Epithelial cell of prostate (primary cell): ENCODE measurements around the gene AUP1.

Source experiments
- DNase-seq: peaks from one replicate; pipeline ENCODE4 v3.0.0-alpha.2; 2011; ENCODE audit warnings: low read depth, low spot score
- H3K27ac ChIP-seq: fragments of 450-650 bp; 2 replicates; pipeline ENCODE4 v1.5.1; 2017; ENCODE audit warnings: mild to moderate bottlenecking

The AUP1 gene

DNA sequence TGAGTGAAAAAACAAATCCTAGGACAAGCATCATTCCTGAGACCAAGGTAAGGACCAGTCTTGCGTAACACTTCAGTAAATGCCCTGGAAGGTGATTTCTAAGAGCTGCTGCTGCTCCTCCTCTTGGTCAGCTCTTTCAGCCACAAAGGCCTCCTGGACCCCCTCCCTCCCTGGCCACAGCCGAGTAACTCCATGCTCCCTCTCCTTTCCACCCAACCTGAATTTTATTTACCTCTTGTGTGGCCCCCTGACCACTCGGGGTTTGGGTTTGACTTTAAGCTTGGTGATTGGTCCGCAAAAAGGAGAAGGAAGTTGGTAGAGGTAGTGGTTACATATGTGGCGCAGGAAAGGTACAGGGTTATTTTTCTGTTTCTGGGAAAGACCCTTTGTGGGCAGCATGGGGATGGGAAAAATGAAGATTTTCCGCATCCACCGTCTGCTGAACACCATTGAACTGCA lies 9.4 kb upstream of the AUP1 start:
- DNase-seq, result no peak
- H3K27ac ChIP-seq, result no peak overlapping the region

DNA sequence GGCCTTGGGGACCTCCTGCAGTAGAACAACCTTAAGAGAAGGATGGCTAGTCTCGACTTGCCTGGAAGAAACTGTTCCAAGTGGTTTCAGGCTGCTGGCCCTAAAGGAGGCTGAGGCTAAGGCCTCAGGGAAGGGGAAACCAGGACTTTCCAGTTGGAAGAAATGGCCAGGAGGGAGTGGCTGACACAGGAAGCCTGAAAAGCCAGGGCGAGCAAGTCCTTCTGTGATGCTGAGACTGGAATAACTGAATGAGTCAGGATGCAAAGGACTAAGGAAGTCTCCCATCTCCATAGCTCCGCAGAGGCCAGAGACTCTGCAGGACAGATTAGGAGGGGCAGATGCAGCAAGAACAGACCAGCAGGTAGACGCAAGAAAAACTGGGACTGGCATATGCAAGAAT lies 7.6 kb upstream of the AUP1 start:
- no peak for DNase-seq
- H3K27ac ChIP-seq, result no peak overlapping the region

DNA sequence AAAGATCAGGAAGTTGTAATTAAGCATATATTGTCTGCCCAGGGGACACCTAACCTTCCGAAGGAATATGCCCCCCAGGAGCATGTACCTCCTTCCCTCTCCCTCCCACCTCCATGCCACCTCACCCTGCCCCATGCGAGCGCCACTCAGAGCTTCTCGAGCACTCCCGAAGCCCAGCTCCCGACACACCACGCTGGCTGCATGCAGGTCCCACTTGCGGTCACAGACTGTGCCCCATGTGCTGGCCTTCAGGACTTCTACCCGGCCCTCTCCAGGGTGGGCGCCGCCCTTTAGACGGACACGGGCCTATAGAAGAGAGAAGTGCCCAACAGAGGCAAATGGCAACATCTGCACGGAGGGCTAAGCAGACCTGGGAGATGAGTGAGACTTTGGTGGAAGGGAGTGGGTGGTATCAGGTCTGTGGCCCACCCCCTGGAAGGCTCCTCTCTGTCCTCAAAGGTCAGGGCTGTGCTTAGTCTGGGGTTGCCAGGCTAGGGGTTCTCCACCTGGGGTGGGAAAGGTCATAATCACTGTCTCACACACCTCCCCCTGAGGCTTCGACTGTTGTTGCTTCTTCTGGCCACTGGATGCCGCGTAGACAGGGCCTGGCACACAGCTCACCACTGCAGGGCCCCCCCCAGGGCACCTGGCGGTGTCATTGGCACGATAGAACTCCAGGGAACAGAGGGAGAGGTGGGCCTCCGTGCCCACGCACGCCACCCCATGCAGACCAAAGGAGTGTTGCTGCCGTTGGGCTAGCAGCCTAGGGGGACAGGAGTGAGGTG lies 6.9 kb upstream of the AUP1 start:
- no peak overlapping the region for H3K27ac ChIP-seq
- no peak for DNase-seq

DNA sequence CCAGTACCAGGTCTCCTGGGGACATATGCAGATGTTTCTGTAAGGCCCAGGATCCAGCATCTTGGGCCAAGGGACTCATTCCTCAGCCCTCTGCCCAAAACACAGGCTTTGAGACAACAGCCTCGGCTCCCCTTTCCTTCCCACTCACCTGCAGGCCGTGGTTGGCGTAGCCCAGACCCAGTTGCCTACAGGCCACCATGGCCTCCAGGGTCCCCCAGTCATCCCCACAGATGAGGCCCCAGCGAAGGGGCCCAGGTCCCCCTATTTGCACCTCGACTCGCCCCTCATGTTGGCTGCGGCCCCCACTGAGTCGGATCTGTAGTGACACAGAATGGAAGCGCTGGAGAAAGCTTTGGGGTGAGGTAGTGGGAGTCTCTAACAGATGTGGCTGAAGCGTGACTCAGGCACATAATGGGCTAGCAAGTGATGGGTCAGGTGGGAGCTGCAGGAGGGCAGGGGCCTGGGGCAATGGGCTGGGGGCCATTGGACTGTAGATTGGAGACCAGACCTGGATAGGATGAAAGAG lies 6.0 kb upstream of the AUP1 start:
- DNase-seq, result no peak
- H3K27ac ChIP-seq, result no peak overlapping the region

DNA sequence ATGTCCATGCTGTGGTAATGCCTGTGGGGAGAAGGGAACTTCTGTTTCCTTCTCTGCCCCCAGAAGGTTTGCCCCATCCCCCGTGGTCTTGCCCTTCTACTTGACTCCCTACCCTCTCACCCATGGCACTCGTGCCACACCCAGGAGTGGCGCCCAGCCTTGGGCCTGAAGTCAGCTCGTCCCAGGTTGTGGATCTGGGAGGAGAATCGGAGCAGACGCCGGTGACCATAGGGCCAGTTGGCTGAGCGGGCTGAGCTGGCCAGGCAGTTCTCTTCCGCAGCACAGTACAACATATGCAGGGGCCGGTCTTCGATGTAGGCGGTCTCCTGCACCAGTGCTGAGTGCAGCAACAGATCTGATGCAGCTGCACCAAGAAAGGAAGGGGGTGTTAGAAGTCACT lies 4.9 kb upstream of the AUP1 start:
- DNase-seq, result no peak
- H3K27ac ChIP-seq, result no peak overlapping the region

DNA sequence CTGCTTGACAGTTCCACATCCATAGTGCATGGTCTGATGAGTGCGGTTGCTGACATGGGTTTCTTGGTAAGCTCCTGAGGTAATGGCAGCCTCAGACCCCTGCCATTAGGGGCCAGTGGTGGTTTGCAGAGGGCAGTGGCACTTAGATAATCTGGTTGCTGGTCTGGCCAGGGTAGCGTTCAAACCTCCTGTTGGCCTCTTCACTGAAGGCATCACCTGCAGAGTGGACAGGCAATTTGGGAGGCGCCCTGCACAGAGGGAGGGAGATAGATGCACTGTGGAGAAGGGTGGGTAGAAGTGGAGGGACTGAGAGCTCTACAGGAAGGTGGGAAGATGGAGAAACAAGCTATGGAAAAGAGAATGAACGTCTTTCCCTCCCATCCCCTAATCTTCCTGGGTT lies 4.0 kb upstream of the AUP1 start:
- no peak for DNase-seq
- H3K27ac ChIP-seq, result no peak overlapping the region

DNA sequence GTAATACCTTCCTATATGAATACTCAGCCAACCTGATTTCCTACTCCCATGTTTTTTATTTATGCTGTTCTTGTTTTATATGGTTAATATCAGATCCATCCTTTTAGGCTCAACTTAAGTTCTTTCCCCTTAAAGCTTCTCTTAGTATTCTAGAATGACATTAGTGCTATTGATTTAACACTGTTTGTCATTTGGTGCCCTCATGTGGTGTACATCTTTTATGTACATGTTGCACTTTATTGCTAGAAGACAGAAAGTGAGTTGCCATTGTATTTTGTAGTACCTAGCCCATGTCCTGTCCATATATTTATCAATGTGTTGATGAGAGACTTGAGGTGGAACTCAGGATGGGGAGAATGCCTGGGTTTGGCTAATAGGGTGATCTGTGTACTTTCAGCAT lies 2.7 kb upstream of the AUP1 start:
- no peak for DNase-seq

DNA sequence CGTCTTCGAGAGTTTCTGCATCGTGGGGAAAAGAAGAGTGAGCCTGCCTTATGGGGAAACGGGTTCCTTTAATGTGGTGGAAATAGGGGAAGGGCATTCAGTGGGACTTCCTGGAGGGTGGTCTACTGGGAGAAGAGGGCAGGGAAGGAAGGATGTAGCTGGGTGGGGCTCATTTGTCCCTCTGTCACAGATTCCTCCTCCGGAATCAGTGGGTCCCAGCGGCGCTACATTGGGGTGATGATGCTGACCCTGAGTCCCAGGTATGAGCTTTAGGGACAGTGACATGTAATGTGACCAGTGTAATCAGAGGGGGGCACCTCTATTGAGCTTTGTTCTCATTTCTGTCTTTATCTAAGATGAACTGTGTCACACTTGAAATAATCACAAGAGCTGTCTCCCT lies 2.2 kb upstream of the AUP1 start:
- no peak for DNase-seq
- no peak overlapping the region for H3K27ac ChIP-seq

More for the DNA sequence above, 2.7 kb upstream of the AUP1 start:
- H3K27ac ChIP-seq, result no peak overlapping the region

DNA sequence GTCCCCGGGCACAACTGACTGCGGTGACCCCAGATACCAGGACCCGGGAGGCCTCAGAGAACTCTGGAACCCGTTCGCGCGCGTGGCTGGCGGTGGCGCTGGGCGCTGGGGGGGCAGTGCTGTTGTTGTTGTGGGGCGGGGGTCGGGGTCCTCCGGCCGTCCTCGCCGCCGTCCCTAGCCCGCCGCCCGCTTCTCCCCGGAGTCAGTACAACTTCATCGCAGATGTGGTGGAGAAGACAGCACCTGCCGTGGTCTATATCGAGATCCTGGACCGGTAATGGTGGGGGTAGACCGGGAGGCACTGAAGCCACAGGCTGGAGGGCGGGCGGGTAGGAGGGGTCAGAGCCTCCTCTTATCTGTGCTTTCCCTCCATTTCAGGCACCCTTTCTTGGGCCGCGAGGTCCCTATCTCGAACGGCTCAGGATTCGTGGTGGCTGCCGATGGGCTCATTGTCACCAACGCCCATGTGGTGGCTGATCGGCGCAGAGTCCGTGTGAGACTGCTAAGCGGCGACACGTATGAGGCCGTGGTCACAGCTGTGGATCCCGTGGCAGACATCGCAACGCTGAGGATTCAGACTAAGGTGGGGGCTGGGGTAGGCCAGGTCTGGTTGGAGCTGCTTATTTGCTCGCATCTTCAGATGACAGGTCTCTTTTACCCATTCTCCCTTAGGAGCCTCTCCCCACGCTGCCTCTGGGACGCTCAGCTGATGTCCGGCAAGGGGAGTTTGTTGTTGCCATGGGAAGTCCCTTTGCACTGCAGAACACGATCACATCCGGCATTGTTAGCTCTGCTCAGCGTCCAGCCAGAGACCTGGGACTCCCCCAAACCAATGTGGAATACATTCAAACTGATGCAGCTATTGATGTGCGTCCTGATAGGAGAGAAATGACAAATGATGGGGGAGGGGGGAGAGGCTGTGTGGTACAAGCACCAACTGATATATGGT lies 1.0 kb upstream of the AUP1 start:
- H3K27ac ChIP-seq, result peak overlapping the region; percentile 81
- DNase-seq, result no peak

DNA sequence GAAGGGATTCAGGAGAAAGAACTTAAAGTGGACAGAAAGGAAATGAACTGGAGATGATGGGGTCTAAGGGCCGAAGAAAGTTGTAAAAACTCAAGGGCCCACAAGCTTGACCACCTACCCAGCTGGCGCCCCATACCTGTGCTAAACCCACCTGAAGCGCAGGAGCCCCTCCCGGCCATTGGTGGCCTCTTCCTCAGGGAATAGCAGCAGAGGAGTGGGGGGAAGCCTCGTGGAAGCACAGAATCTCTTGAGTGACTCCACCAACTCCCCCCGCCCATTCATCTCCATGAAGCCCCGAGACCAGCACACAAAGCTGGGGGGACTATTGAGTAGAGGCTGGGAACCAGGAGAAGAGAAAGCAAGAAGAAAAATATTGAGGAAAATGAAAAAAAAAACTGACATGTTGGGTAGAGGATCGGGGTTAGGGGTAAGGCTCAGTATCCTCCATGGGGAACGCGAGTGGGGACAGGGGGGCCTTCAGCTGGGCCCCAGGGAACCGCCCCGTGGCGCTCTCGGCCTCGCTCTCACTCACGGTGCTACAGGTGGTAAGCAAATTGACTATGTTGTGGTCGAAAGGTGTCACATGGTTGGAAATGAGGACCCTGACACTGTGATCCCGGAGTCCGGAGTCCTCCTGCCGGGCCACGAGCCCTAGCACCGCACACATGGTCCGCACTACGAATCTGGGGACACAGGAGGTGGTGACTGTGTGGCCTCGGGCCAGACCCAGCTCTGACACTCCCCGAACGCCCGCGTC lies 728 bp downstream of the AUP1 start:
- DNase-seq, result no peak
- peak overlapping the region; percentile 81 for H3K27ac ChIP-seq

DNA sequence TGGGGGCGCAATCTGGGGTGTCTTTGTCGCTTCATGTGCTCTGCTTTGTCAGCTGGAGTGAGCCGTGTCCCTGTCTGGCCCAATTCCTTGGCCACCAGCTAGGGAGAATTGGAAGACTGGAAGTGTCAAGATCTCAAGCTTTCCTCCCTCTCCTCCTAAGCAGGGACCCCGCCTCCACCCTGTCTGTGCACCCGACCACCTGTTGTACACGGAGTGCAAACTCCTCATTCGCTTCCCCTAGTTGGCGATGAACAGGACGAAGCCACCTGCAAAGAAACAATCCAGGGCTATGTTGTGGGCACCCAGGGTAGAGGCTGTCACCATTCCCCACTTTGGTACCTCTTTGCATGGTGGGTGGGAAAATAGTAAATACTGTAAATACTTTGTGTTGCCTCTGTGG lies 1.8 kb downstream of the AUP1 start:
- H3K27ac ChIP-seq, result no peak overlapping the region
- DNase-seq, result no peak

DNA sequence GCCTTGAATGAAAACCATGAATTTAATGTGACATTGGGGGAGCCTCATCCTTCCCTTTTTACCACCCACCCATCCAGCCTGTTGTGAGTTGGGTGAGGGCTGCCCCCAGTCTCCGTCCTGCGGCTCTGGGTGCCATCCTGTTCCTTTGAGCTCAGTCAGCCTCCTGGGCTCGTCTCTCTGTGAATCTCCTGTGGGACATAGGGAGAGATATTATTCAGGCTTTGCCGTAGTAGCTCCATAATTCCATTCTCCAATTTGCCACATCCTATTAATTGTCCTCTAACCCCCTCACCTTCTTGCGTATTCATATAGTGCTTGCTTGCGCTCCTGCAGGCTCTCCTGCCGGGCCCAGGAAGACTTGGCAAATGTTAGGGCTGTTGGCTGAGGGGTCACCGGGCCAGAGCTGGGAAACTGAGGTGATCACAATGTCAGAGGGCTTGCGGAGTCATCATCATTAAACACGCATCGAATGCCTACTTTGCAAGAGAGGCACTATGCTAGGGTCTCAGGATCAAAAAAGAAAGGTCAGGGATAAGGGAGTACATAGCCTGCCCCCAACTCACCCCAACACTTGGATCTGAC lies 2.8 kb downstream of the AUP1 start:
- H3K27ac ChIP-seq, result peak overlapping the region; percentile 64
- no peak for DNase-seq

DNA sequence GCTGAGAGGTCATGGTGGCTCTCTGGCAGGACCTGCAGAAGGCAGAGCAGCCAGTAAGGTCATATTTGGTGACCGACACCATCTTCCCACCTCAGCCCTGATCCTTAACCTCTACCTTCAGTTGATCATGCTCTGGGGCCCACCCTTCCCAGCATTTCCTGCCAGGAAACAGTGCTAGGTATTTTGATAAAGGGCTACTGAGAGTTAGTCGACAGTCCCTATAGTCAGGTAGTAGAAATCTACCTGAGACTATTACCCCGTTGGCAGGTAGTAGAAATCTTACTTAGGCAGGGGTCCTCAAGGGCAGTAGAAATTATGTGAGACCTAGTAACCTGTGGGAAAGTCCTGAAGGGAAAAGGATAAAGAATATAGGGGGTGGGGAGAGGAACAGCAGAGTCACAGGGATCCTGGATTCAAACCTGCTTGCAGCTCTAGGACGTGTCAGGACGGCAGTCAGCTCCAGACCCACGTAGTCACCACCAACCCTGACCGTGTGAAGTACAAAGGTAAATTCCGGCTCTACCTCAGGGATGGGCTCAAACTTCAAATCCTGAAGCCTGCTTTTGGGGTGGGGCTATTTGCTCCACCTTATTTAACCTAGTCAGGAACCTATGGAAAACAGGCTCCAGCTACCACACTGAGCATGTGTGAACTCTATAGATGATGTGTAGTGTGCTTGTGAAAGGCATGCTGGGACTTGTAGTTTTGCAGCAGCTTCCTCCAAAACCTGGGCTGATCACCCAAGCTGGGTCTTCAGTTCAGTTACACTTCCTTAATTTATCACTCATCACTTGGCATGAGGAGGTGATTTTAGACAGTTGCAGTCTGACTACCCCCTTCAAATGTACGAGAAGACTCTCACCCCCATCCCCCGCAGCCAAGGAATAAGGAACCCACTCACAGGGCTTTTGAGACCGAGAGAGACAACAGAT lies 3.5 kb downstream of the AUP1 start, which contains the start of gene DQX1:
TSS of gene DQX1 (minus strand) at position 515 of the 932 bp plus-strand sequence. CDS start at position 13, 502 bp downstream.
- DNase-seq, result peak; percentile 91
- peak within 1 kb of the TSS; percentile 64 for H3K27ac ChIP-seq

DNA sequence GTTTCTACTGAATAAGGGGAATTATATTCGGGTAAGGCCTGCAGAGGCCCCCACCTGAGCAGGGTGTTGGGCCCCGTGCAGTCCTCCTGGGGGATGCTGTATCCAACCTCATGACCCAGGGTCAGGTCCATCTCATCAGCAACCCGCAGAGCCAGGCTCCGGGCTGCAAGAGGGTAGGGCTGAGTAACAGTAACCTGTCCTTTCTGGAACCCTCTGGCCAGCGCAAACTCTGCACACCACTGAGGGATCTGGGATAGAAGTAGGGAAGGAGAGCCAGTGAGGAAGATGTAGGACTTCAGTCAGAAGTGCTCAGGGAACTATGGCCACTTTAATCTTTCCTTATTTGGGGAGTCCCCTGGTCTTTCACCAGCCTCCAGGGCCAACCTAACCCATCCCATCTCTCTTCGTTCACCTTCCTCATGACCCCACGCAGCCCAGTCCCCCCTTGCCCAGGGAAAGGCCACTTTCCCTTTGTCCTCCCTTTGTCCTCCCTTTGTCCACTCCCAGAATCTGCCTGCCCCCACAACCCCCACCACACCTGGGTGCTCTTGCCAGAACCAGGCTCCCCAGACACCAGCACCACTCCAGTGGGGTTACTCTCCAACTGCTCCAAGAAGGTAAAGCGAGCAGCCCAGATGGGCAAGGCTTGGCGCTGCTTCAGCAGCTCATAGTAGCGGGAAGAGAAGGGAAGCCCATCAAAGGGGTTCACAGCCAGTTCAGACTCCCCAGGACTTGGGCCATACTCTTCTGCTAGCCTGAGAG lies 4.4 kb downstream of the AUP1 start:
- H3K27ac ChIP-seq, result peak overlapping the region; percentile 64
- DNase-seq, result no peak

DNA sequence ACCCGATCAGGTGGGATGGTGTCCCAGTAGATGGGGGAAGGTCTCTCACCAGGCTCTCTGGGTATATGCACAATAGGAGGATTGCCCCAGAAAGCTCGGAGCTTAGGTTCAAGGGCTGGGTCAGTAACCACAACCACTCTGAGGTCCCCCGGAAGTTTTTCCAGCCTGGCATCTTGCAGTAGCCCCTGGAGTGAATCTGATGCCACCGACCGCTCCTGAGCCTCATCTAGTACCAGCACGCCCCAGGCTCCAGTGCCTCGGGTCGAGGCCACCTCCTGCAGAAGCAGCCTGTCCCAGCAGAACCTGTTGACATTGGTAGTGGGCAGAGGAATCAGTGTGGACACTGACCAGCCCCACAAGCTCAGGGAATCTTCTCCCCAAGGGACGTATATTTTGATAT lies 5.5 kb downstream of the AUP1 start:
- no peak overlapping the region for H3K27ac ChIP-seq
- DNase-seq, result no peak

DNA sequence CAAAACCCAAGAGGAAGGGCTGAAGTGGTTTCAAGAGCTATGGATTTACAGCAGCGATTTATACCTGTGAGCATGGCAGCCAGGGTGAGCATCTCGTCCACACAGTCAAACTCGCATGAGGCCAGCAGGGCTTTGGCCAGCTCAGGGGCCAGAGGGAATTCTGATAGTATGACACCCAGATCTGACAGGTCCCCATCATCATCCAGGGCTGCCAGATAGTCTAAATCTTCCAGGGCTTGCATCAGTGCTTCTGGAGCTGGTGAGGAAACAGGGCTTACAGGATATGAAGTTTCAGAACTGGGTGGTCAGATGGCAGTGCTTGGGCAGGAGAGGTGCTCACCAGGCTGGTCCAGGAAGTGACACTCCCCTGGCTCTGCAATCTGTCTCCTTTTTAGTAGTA lies 7.0 kb downstream of the AUP1 start:
- H3K27ac ChIP-seq, result no peak overlapping the region
- no peak for DNase-seq

DNA sequence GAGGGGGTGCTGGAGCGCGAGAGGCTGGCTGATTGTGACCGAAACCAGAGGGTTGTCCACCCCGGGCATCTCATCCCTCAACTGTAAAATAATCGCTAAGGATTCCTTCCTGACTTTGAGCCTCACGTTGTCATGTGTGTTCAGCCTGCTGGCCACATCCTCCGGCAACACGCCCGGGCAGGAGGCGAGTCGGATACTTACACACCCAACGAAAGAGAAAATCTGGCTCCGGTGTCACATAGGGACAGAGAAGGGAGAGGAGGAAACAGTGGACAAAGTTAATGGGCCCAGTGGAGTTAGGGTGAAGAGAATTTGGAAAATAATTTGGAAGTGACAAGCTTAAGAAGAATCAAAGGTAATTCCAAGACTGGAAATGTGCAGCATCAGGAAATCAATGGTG lies 12.9 kb downstream of the AUP1 start:
- DNase-seq, result no peak
- H3K27ac ChIP-seq, result no peak overlapping the region

DNA sequence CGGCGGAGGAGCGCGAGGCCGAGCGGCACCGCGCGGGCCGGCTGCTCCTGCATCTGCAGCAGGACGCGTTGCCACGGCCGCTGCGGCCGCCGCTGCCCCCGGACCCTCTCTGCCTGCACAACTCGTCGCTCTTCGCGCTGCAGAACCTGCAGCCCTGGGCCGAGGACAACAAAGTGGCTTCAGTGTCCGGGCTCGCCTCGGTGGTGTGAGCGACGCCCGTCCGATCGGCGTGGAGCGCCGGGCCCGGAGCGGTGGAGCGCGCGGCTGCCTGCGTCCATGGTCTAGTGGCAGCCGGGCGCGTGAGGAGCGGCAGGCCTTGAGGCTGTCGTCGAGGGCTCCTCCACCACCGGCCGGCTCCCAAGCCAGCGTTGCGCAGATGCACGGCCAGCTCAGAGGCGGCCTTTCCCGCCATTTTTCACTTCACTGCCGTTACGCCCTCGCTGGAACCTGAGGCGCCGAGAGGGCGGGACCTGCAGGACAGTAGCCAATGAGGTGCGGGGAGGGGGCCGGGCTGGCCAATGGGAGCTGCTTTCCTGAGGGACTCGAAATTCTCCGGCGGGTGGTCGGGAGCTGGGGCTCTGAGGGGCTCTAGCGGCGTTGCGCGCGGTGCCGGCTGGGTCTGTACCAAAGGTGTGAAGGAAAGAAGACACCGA lies 13.4 kb downstream of the AUP1 start:
- no peak overlapping the region for H3K27ac ChIP-seq
- DNase-seq, result no peak
